K562 (cell line): ENCODE results near the gene EVX1. TPM values are rescaled to one million over a fixed set of nuclear protein-coding genes. Genes with fewer than 3 reads are reported as not detected.

ENCODE experiments used
- ATAC-seq: fragments of 200-7000 bp; cut with Tn5 transposase; 3 replicates; pipeline ENCODE4 v1.9.1; 2020; ENCODE audit warnings: moderate library complexity
- BruUV-seq: library from RNA; stranded (reverse); fragments of 400-500 nt; replicated peaks from 2 replicates; lab custom pipeline; 2021; lab: Mats Ljungman, UMichigan
- CTCF ChIA-PET: fragments of 300-600 bp; formaldehyde crosslinking; extraction: SDS; loops from one replicate; lab custom pipeline; 2021; ENCODE audit warnings: low intra/inter-chr PET ratio; lab: Yijun Ruan, JAX
- POLR2A ChIA-PET: fragments of 300-600, 350-650 bp; sonication (Branson Sonifier 250); formaldehyde crosslinking; extraction: SDS; loops from one replicate; lab custom pipeline; 2021; ENCODE audit warnings: antibody characterized with exemption, inconsistent platforms; lab: Yijun Ruan, JAX
- DNase-seq, 4 experiments: peaks; one replicate each; pipeline versions ENCODE4 v3.0.0 to v3.0.0-alpha.2; 2011 to 2018; ENCODE audit warnings: low spot score in 3 of 4, mixed read lengths in 3 of 4; ENCODE audit errors: extremely low read depth in 1 of 4
- FAIRE-seq: peaks from 2 replicates; lab custom pipeline; 2011; peaks lifted over from hg19 to GRCh38; lab: Jason Lieb, UNC
- H2AFZ ChIP-seq: 2 replicates; pipeline ENCODE4 v1.6.0; 2011; ENCODE audit warnings: low read depth, low read length, control low read depth, inconsistent platforms
- H3K27ac ChIP-seq: fragments of 200-600 bp; 3 replicates; pipeline ENCODE4 v1.8.0; 2011; ENCODE audit warnings: low read depth, mild to moderate bottlenecking, control low read depth, inconsistent platforms, low read length, moderate library complexity, mixed read lengths; ENCODE audit errors: extremely low read depth
- H3K27me3 ChIP-seq, 2 experiments: fragments of 300-600 bp in 1 of 2; 2 replicates in 1 of 2; 3 replicates in 1 of 2; pipeline versions ENCODE4 v1.6.0 to v1.8.0; 2011; ENCODE audit warnings: inconsistent platforms in 2 of 2, low read length in 2 of 2, mild to moderate bottlenecking in 1 of 2, mixed read lengths in 1 of 2, moderate library complexity in 1 of 2; ENCODE audit not compliant: control insufficient read depth in 2 of 2, insufficient read depth in 2 of 2
- H3K36me3 ChIP-seq: fragments of 300-600 bp; 3 replicates; pipeline ENCODE4 v1.8.0; 2011; ENCODE audit warnings: mild to moderate bottlenecking, low read length, inconsistent platforms; ENCODE audit not compliant: control insufficient read depth, insufficient read depth
- H3K4me1 ChIP-seq, 2 experiments: fragments of 200-600 bp in 1 of 2; replicated peaks in 1 of 2; 2 replicates in 1 of 2; 3 replicates in 1 of 2; pipeline versions ENCODE4 v1.5.1 to v1.8.0; 2011; ENCODE audit warnings: inconsistent platforms in 2 of 2, low read length in 2 of 2, mild to moderate bottlenecking in 1 of 2, mixed read lengths in 1 of 2, moderate library complexity in 1 of 2; ENCODE audit not compliant: control insufficient read depth in 2 of 2, insufficient read depth in 2 of 2
- H3K4me2 ChIP-seq: 2 replicates; pipeline ENCODE4 v1.6.1; 2011; ENCODE audit warnings: low read length, control low read depth, inconsistent platforms, mixed read lengths; ENCODE audit not compliant: insufficient read depth
- H3K4me3 ChIP-seq: fragments of 200-600 bp; sonication (generic), shearing (Covaris generic); 2 replicates; pipeline ENCODE4 v1.5.1; 2016; ENCODE audit warnings: control low read depth, inconsistent platforms
- H3K79me2 ChIP-seq: fragments of 200-600 bp; 3 replicates; pipeline ENCODE4 v1.8.0; 2011; ENCODE audit warnings: low read length, inconsistent platforms; ENCODE audit not compliant: control insufficient read depth, insufficient read depth
- H3K9ac ChIP-seq, 2 experiments: 2 replicates each; pipeline versions ENCODE4 v1.6.0 to v1.6.1; 2011; ENCODE audit warnings: low read depth in 2 of 2, low read length in 2 of 2, control low read depth in 1 of 2, inconsistent platforms in 1 of 2, mild to moderate bottlenecking in 1 of 2, mixed read lengths in 1 of 2; ENCODE audit not compliant: insufficient read depth in 1 of 2
- H3K9me1 ChIP-seq: one replicate; pipeline ENCODE4 v1.6.0; 2011; ENCODE audit warnings: inconsistent platforms, mild to moderate bottlenecking, low read length, moderate library complexity; ENCODE audit not compliant: control insufficient read depth, insufficient read depth
- H3K9me3 ChIP-seq: replicated peaks from 2 replicates; pipeline ENCODE4 v1.5.1; 2011; ENCODE audit warnings: low read depth, low read length, inconsistent platforms; ENCODE audit not compliant: control insufficient read depth, insufficient read depth
- H4K20me1 ChIP-seq: replicated peaks from 2 replicates; pipeline ENCODE4 v1.6.1; 2011; ENCODE audit warnings: low read length, inconsistent platforms, mixed read lengths; ENCODE audit not compliant: control insufficient read depth, insufficient read depth
- CBX2 ChIP-seq: fragments of 200-600 bp; sonication (generic); IDR thresholded peaks from one replicate; pipeline ENCODE4 v1.6.1; 2012; ENCODE audit warnings: mild to moderate bottlenecking, low read length, inconsistent platforms; ENCODE audit not compliant: insufficient read depth, poor library complexity, severe bottlenecking
- CREB3L1 ChIP-seq: fragments of 450-650 bp; IDR thresholded peaks from 2 replicates; pipeline ENCODE4 v1.6.1; 2014; ENCODE audit warnings: low read depth, mild to moderate bottlenecking, moderate library complexity, borderline replicate concordance
- LEF1 ChIP-seq: fragments of 450-650 bp; IDR thresholded peaks from 2 replicates; pipeline ENCODE4 v1.6.1; 2016; ENCODE audit warnings: mild to moderate bottlenecking
- NCOA2 ChIP-seq, 2 experiments: fragments of 450-650 bp; IDR thresholded peaks; 2 replicates each; pipeline ENCODE4 v1.6.1; 2018; ENCODE audit warnings: mild to moderate bottlenecking in 2 of 2, moderate library complexity in 1 of 2; ENCODE audit not compliant: partially characterized antibody in 2 of 2
- NFIC ChIP-seq: fragments of 450-650 bp; IDR thresholded peaks from 2 replicates; pipeline ENCODE4 v1.6.1; 2017; ENCODE audit warnings: mild to moderate bottlenecking, inconsistent platforms
- ZSCAN29 ChIP-seq: fragments of 450-650 bp; IDR thresholded peaks from 2 replicates; pipeline ENCODE4 v1.6.1; 2017
- WGBS: fragments of 100-300 bp; shearing (Covaris generic); methylation state at CpG from one replicate; pipeline ENCODE4 v1.1.6; 2016; ENCODE audit warnings: low coverage, mixed read lengths; ENCODE audit not compliant: insufficient coverage; ENCODE audit errors: missing lambda C conversion rate; 5-methylcytosine and 5-hydroxymethylcytosine counted together
- in situ Hi-C: fragments of 300-500 bp; cut with MboI; formaldehyde crosslinking; loops from 4 replicates; pipeline ENCODE4 v1.15.0; 2018; ENCODE audit warnings: inconsistent platforms, mixed read lengths
- intact Hi-C: fragments of 100-400 bp; cut with micrococcal nuclease; formaldehyde crosslinking; loops from 2 replicates; pipeline ENCODE4 v1.14.2; 2022
- polyA plus RNA-seq, 8 experiments: library from polyadenylated mRNA; depleted of rRNA in 4 of 8; stranded (reverse) in 5 of 8; unstranded in 3 of 8; fragments of >200 nt; fragmentation: Nextera tagmentation in 2 of 8; fragmentation: Illumina TruSeq in 1 of 8; extraction: Ambion mirVana in 2 of 8; extraction: Trizol in 1 of 8; gene quantifications; 2 replicates each; pipeline versions ENCODE4 v1.2.1 to v1.2.3, GENCODE V29; 2011 to 2014; ENCODE audit warnings: inconsistent platforms in 1 of 8, missing spikeins in 1 of 8
- total RNA-seq, 7 experiments: library from RNA; depleted of rRNA in 6 of 7; stranded (reverse); fragments of >200 nt in 6 of 7; fragmentation: Illumina TruSeq in 2 of 7; extraction: Trizol in 2 of 7; gene quantifications; 2 replicates each; pipeline versions ENCODE4 v1.2.1 to v1.2.3, GENCODE V29; 2011 to 2021; ENCODE audit warnings: low replicate concordance in 1 of 7
- TF ChIP-seq, protein P1 (sequence below): fragments of 450-650 bp; formaldehyde crosslinking; conservative IDR thresholded peaks from 2 replicates; pipeline ENCODE4 v1.4.0; 2022; ENCODE audit warnings: mild to moderate bottlenecking, missing genetic modification characterization

EVX1 gene
- total and polyA plus RNA-seq, 9 of the 15 experiments (the other 6 are each of a cell fraction or from before 2014, with no cell fraction given) = not detected

GRCh38 chr7:27211764-27212204 lies 30.8 kb upstream of the EVX1 start (continued):
- TF ChIP-seq CREB3L1 (no peak), NFIC (peak; percentile 22; the same call in 1 of the 2 replicates), LEF1 (no peak), NCOA2 (IDR thresholded peaks at IDR 0.05; ENCODE audit: partially characterized antibody in 2 of 2) (no peak), CBX2 (peak; percentile 85)
- TF ChIP-seq, all 486 proteins: peak for 6

- no peak overlapping the region for H3K27ac ChIP-seq
- H3K36me3 ChIP-seq = no peaks in the 10 kb centered on the region
- H3K4me3 ChIP-seq = no peak overlapping the region
- CTCF ChIA-PET = no interaction called here
- no peak for DNase-seq
- H3K27me3 ChIP-seq = peaks cover 37 to 78% of the 10 kb centered on the region in 2 experiments
- in situ Hi-C loops = no loop called here
- peaks cover 4% of the 10 kb centered on the region; the same call in 1 of the 2 replicates for H4K20me1 ChIP-seq
- intact Hi-C loops = loop anchor here (5.0 kb wide), 1 partner anchor 365 kb away; no protein-coding TSS in a partner anchor
- peaks cover 0 to 15% of the 10 kb centered on the region in 2 experiments; a peak in 1 of 5 replicates for H3K4me1 ChIP-seq
- no TSS peak for BruUV-seq
- 3% methylated on average over 37 of the region's 52 CpGs for WGBS
- TF ChIP-seq, protein P1, sequence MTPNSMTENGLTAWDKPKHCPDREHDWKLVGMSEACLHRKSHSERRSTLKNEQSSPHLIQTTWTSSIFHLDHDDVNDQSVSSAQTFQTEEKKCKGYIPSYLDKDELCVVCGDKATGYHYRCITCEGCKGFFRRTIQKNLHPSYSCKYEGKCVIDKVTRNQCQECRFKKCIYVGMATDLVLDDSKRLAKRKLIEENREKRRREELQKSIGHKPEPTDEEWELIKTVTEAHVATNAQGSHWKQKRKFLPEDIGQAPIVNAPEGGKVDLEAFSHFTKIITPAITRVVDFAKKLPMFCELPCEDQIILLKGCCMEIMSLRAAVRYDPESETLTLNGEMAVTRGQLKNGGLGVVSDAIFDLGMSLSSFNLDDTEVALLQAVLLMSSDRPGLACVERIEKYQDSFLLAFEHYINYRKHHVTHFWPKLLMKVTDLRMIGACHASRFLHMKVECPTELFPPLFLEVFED = no peak
- TF ChIP-seq ZSCAN29 = 0 out of 2 replicates have a peak, but pooled peaks have one; percentile 40
- H3K4me2 ChIP-seq = no peak overlapping the region
- H3K79me2 ChIP-seq = no peaks in the 10 kb centered on the region
- ATAC-seq = no peak
- H3K9me1 ChIP-seq = no peaks in the 10 kb centered on the region
- H3K9me3 ChIP-seq = no peaks in the 10 kb centered on the region
- FAIRE-seq = no peak
- POLR2A ChIA-PET = interaction anchor here (0.6 kb wide), 1 partner anchor 175 kb away, joined by 4 read pairs; no protein-coding TSS in a partner anchor
- H3K9ac ChIP-seq = no peak overlapping the region
- H2AFZ ChIP-seq = no peak overlapping the region
Measured at GRCh38 chr7:27212497-27213432, 29.8 kb upstream of the EVX1 start.
